ENCODE data around the gene MTX2. TPM values are rescaled to one million over a fixed set of nuclear protein-coding genes. Genes with fewer than 3 reads are reported as not detected.

MTX2 gene
- total RNA-seq, 1 experiment from 2014 or later, result 33.7 TPM

DNA sequence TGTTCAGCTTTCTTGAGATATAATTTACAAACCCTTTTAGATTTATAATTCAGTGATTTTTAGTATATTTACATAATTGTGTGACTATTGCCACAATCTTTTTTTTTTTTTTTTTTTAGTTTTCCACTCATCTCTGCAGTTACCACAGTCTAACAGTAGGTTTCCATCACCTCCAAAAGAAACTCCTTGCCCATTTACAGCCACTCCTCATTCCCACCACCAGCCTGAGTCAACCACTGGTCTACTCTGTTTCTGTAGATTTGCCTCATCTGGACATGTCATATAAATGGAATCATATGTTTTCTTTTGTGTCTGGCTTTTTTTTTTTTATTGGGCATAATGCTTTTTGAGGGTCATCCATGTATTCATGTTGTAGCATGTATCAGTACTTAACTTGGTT lies 16.1 kb downstream of the MTX2 start:
- H3K4me1 ChIP-seq, result no peaks in the 10 kb centered on the region
- Mint-ChIP-seq H3K36me3 (ENCODE audit: insufficient read depth, unreplicated experiment) (no peaks in the 10 kb centered on the region), H3K27ac (ENCODE audit: unreplicated experiment) (no peak overlapping the region), H3K9me3 (ENCODE audit: unreplicated experiment) (no peaks in the 10 kb centered on the region), H3K27me3 (ENCODE audit: insufficient read depth, unreplicated experiment) (no peaks in the 10 kb centered on the region), H3K4me1 (ENCODE audit: low read depth, unreplicated experiment) (no peaks in the 10 kb centered on the region), H3K4me3 (ENCODE audit: unreplicated experiment) (no peak overlapping the region)
- no peaks in the 10 kb centered on the region for H3K9me3 ChIP-seq
- no peaks in the 10 kb centered on the region for H3K36me3 ChIP-seq (ENCODE audit: control insufficient read depth, insufficient read depth, low read length)
- BruUV-seq (replicated peaks), result no TSS peak
- H3K4me3 ChIP-seq (ENCODE audit: low read depth, low read length), result no peak overlapping the region
- no peak for DNase-seq
- intact Hi-C loops (cut with micrococcal nuclease; ENCODE audit: unreplicated experiment), result no loop called here
- ChIA-PET CTCF (no interaction called here), POLR2A (no interaction called here)
- no peaks in the 10 kb centered on the region for H3K27me3 ChIP-seq (replicated peaks; ENCODE audit: control insufficient read depth, insufficient read depth, low read length)
- TF ChIP-seq, protein P1, sequence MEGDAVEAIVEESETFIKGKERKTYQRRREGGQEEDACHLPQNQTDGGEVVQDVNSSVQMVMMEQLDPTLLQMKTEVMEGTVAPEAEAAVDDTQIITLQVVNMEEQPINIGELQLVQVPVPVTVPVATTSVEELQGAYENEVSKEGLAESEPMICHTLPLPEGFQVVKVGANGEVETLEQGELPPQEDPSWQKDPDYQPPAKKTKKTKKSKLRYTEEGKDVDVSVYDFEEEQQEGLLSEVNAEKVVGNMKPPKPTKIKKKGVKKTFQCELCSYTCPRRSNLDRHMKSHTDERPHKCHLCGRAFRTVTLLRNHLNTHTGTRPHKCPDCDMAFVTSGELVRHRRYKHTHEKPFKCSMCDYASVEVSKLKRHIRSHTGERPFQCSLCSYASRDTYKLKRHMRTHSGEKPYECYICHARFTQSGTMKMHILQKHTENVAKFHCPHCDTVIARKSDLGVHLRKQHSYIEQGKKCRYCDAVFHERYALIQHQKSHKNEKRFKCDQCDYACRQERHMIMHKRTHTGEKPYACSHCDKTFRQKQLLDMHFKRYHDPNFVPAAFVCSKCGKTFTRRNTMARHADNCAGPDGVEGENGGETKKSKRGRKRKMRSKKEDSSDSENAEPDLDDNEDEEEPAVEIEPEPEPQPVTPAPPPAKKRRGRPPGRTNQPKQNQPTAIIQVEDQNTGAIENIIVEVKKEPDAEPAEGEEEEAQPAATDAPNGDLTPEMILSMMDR (IDR thresholded peaks at IDR 0.05; ENCODE audit: insufficient read depth in 1 of 2, low read depth in 1 of 2, low read length in 1 of 2, severe bottlenecking in 1 of 2, unreplicated experiment in 1 of 2), result no peak

DNA sequence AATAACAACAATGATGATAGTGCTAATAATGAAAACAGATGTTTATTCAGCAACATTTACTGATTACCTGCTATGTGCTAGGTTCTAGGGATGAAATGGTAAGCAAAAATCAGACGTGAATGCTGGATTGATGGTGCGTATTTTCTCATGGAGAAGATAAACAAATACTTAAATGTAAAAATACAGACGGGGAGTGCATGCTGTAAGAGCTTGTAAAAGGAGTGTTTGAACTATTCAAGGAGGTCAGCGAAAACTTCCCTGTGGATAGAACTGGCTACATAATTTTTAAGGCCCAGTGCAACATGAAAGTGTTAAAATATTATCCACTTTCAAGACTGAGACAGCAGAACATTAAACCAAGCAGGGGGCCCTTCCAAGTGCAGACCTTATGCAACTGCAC lies 22.1 kb downstream of the MTX2 start:
- TF ChIP-seq, protein P1 (IDR thresholded peaks at IDR 0.05; ENCODE audit: insufficient read depth in 1 of 2, low read depth in 1 of 2, low read length in 1 of 2, severe bottlenecking in 1 of 2, unreplicated experiment in 1 of 2), result no peak
- no peak for DNase-seq
- intact Hi-C loops (cut with micrococcal nuclease; ENCODE audit: unreplicated experiment), result no loop called here
- Mint-ChIP-seq H3K9me3 (ENCODE audit: unreplicated experiment) (no peaks in the 10 kb centered on the region), H3K27ac (ENCODE audit: unreplicated experiment) (no peak overlapping the region), H3K27me3 (ENCODE audit: insufficient read depth, unreplicated experiment) (no peaks in the 10 kb centered on the region), H3K36me3 (ENCODE audit: insufficient read depth, unreplicated experiment) (no peaks in the 10 kb centered on the region), H3K4me1 (ENCODE audit: low read depth, unreplicated experiment) (peaks cover 4% of the 10 kb centered on the region), H3K4me3 (ENCODE audit: unreplicated experiment) (no peak overlapping the region)
- CTCF ChIA-PET, result no interaction called here
- POLR2A ChIA-PET, result no interaction called here
- Histone ChIP-seq H3K4me1 (no peaks in the 10 kb centered on the region), H3K4me3 (ENCODE audit: low read depth, low read length) (no peak overlapping the region), H3K9me3 (no peaks in the 10 kb centered on the region), H3K36me3 (ENCODE audit: control insufficient read depth, insufficient read depth, low read length) (no peaks in the 10 kb centered on the region), H3K27me3 (replicated peaks; ENCODE audit: control insufficient read depth, insufficient read depth, low read length) (no peaks in the 10 kb centered on the region)
- no TSS peak for BruUV-seq (replicated peaks)

DNA sequence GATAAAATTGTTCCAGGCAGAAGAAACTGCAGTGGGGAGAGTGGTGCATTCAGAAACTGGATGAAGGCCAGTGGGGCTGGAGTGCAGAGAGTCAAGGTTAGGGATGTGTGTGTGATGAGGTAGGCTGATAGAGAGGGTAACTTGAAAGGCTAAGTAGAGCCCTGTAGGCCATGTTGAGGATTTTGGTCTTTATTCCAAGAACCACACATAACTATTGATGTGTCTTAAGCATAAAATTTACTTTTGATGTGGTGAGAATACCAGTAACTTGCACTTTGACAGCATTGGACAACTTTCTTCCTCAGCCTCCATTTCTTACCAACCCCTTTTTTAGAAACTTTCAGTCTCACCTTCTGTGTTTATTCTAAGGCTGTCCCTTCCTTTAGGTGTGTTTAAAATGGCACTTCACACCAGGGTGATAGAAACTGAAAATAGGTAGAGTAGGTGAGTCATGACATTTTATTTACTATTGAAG lies 22.6 kb downstream of the MTX2 start:
- BruUV-seq (replicated peaks), result no TSS peak
- no peaks in the 10 kb centered on the region for H3K9me3 ChIP-seq
- Mint-ChIP-seq H3K27me3 (ENCODE audit: insufficient read depth, unreplicated experiment) (no peaks in the 10 kb centered on the region), H3K4me1 (ENCODE audit: low read depth, unreplicated experiment) (peaks cover 4% of the 10 kb centered on the region), H3K36me3 (ENCODE audit: insufficient read depth, unreplicated experiment) (no peaks in the 10 kb centered on the region), H3K27ac (ENCODE audit: unreplicated experiment) (no peak overlapping the region), H3K9me3 (ENCODE audit: unreplicated experiment) (no peaks in the 10 kb centered on the region), H3K4me3 (ENCODE audit: unreplicated experiment) (no peak overlapping the region)
- no peak overlapping the region for H3K4me3 ChIP-seq (ENCODE audit: low read depth, low read length)
- CTCF ChIA-PET, result no interaction called here
- H3K27me3 ChIP-seq (replicated peaks; ENCODE audit: control insufficient read depth, insufficient read depth, low read length), result no peaks in the 10 kb centered on the region
- intact Hi-C loops (cut with micrococcal nuclease; ENCODE audit: unreplicated experiment), result no loop called here
- DNase-seq, result no peak
- H3K4me1 ChIP-seq, result no peaks in the 10 kb centered on the region
- TF ChIP-seq, protein P1 (IDR thresholded peaks at IDR 0.05; ENCODE audit: insufficient read depth in 1 of 2, low read depth in 1 of 2, low read length in 1 of 2, severe bottlenecking in 1 of 2, unreplicated experiment in 1 of 2), result no peak
- POLR2A ChIA-PET, result no interaction called here
- H3K36me3 ChIP-seq (ENCODE audit: control insufficient read depth, insufficient read depth, low read length), result no peaks in the 10 kb centered on the region

Measured in Caco-2 (cell line).